PC-3 (cell line): ENCODE measurements around the gene KCTD10.

Experiments
- CTCF ChIP-seq: fragments of 300-600 bp; sonication (generic); conservative IDR thresholded peaks from 2 replicates; pipeline ENCODE4 v1.5.1; 2017; ENCODE audit warnings: antibody characterized with exemption, low read depth, mild to moderate bottlenecking, low read length
- EZH2 ChIP-seq: fragments of 300-600 bp; sonication (generic); IDR thresholded peaks from one replicate; pipeline ENCODE4 v1.6.1; 2017; ENCODE audit warnings: antibody characterized with exemption, mild to moderate bottlenecking, low read length; ENCODE audit not compliant: unreplicated experiment
- EZH2phosphoT487 ChIP-seq: fragments of 300-600 bp; sonication (generic); IDR thresholded peaks from 2 replicates; pipeline ENCODE4 v1.6.1; 2018; ENCODE audit warnings: mild to moderate bottlenecking, antibody characterized with exemption, low read length, borderline replicate concordance

GRCh38 chr12:109439181-109439580 is 37.9 kb downstream of the KCTD10 start:
- no peak for TF ChIP-seq CTCF
- no peak for TF ChIP-seq EZH2
- TF ChIP-seq EZH2phosphoT487: no peak
